CD4-positive, alpha-beta T cell (primary cell): Measurements from ENCODE around the gene CFDP1. TPM values are rescaled to one million over a fixed set of nuclear protein-coding genes. Genes with fewer than 3 reads are reported as not detected.

Experiments used
- ATAC-seq: fragments of 200-7000 bp; cut with Tn5 transposase; one replicate; pipeline ENCODE4 v1.10.0; 2022; ENCODE audit warnings: mild to moderate bottlenecking; ENCODE audit not compliant: poor library complexity
- CTCF ChIA-PET: fragments of 350-600 bp; sonication (Branson Sonifier 250); formaldehyde crosslinking; loops from one replicate; lab custom pipeline; 2021; ENCODE audit warnings: antibody characterized with exemption, inconsistent platforms; lab: Charles Lee
- POLR2A ChIA-PET: fragments of 350-600 bp; sonication (Branson Sonifier 250); formaldehyde crosslinking; loops from one replicate; lab custom pipeline; 2021; ENCODE audit warnings: antibody characterized with exemption, inconsistent platforms; lab: Charles Lee
- DNase-seq, 14 experiments: peaks; one replicate each; pipeline ENCODE4 v3.0.0-alpha.2; 2013 to 2020; ENCODE audit warnings: mixed read lengths in 2 of 14
- H3K27ac ChIP-seq, 2 donors: one replicate each; pipeline versions ENCODE4 v1.5.1 to v1.7.0; 2013; ENCODE audit warnings: low read length in 2 of 2, low read depth in 1 of 2, mild to moderate bottlenecking in 1 of 2
- H3K27me3 ChIP-seq, 2 experiments: 1 replicate in 1 of 2; 2 replicates in 1 of 2; pipeline versions ENCODE4 v1.6.1 to v1.7.0; 2013; ENCODE audit warnings: low read length in 2 of 2, control low read depth in 1 of 2, mild to moderate bottlenecking in 1 of 2, moderate library complexity in 1 of 2; ENCODE audit not compliant: insufficient read depth in 2 of 2, control insufficient read depth in 1 of 2
- H3K36me3 ChIP-seq: one replicate; pipeline ENCODE4 v1.6.1; 2013; ENCODE audit warnings: low read length, control low read depth; ENCODE audit not compliant: insufficient read depth
- H3K4me1 ChIP-seq: one replicate; pipeline ENCODE4 v1.6.1; 2013; ENCODE audit warnings: low read length, control low read depth; ENCODE audit not compliant: insufficient read depth
- H3K4me3 ChIP-seq: one replicate; pipeline ENCODE4 v1.5.1; 2013; ENCODE audit warnings: mild to moderate bottlenecking, low read length, moderate library complexity
- H3K9me3 ChIP-seq, 2 experiments: 1 replicate in 1 of 2; 2 replicates in 1 of 2; pipeline versions ENCODE4 v1.6.1 to v1.7.0; 2013; ENCODE audit warnings: low read length in 2 of 2, mild to moderate bottlenecking in 2 of 2, control low read depth in 1 of 2, moderate library complexity in 1 of 2; ENCODE audit not compliant: control insufficient read depth in 1 of 2, insufficient read depth in 1 of 2
- H3K27ac Mint-ChIP-seq: one replicate; pipeline ENCODE4 v1.8.0; 2020; ENCODE audit warnings: mixed read lengths
- H3K27me3 Mint-ChIP-seq: one replicate; pipeline ENCODE4 v1.8.0; 2021; ENCODE audit warnings: mixed read lengths
- H3K36me3 Mint-ChIP-seq: one replicate; pipeline ENCODE4 v1.8.0; 2021; ENCODE audit warnings: low read depth, mixed read lengths
- H3K4me1 Mint-ChIP-seq: one replicate; pipeline ENCODE4 v1.8.0; 2021; ENCODE audit warnings: low read depth, mixed read lengths
- H3K4me3 Mint-ChIP-seq: one replicate; pipeline ENCODE4 v1.8.0; 2020; ENCODE audit warnings: mild to moderate bottlenecking, mixed read lengths
- H3K9me3 Mint-ChIP-seq: one replicate; pipeline ENCODE4 v1.8.0; 2020; ENCODE audit warnings: mixed read lengths
- CTCF ChIP-seq: fragments of 200-600 bp; IDR thresholded peaks from one replicate; pipeline ENCODE4 v1.8.0; 2022; ENCODE audit warnings: antibody characterized with exemption, mild to moderate bottlenecking
- intact Hi-C, 2 experiments: fragments of 100-400 bp; cut with DNase I in 1 of 2; cut with micrococcal nuclease in 1 of 2; formaldehyde crosslinking; loops; one replicate each; pipeline versions ENCODE4 v1.15.1 to v1.9.0; 2023 to 2025; cut with DNase I, micrococcal nuclease
- total RNA-seq, 174 experiments: library from RNA in 2 of 174; stranded (reverse) in 2 of 174; gene quantifications; one replicate each; pipeline ENCODE4 v1.2.3 and lab custom pipeline; 2021 to 2026

Gene CFDP1
- total RNA-seq, 2 experiments from 2014 or later: 23.0 to 25.5 TPM

GRCh38 chr16:75374388-75374787 lies 58.9 kb downstream of the CFDP1 start:
- H3K9me3 ChIP-seq: no peaks in the 10 kb centered on the region
- Mint-ChIP-seq H3K27me3 (no peaks in the 10 kb centered on the region), H3K9me3 (no peaks in the 10 kb centered on the region), H3K4me3 (no peak overlapping the region), H3K4me1 (peaks cover 22% of the 10 kb centered on the region), H3K36me3 (peaks cover 44% of the 10 kb centered on the region), H3K27ac (no peak overlapping the region)
- peaks cover 4% of the 10 kb centered on the region for H3K36me3 ChIP-seq
- H3K4me3 ChIP-seq: no peak overlapping the region
- no peak for TF ChIP-seq CTCF
- no peak overlapping the region for H3K27ac ChIP-seq
- no peak for ATAC-seq
- H3K27me3 ChIP-seq: no peaks in the 10 kb centered on the region
- intact Hi-C loops: no loop called here
- POLR2A ChIA-PET: no interaction called here
- no peaks in the 10 kb centered on the region for H3K4me1 ChIP-seq
- no peak for DNase-seq
- CTCF ChIA-PET: no interaction called here

- TF ChIP-seq CTCF: no peak
- peaks cover 37% of the 10 kb centered on the region for H3K36me3 Mint-ChIP-seq
- H3K4me3 ChIP-seq: no peak overlapping the region
Measured at GRCh38 chr16:75372236-75372856, 61.0 kb downstream of the CFDP1 start.

GRCh38 chr16:75371171-75371570 lies 62.1 kb downstream of the CFDP1 start:
- no peak for TF ChIP-seq CTCF
- DNase-seq: no peak
- intact Hi-C loops: no loop called here
- Histone ChIP-seq H3K4me3 (no peak overlapping the region), H3K27me3 (no peaks in the 10 kb centered on the region), H3K36me3 (no peaks in the 10 kb centered on the region), H3K27ac (no peak overlapping the region), H3K9me3 (no peaks in the 10 kb centered on the region), H3K4me1 (no peaks in the 10 kb centered on the region)
- no peaks in the 10 kb centered on the region for H3K9me3 Mint-ChIP-seq
- no peak overlapping the region for H3K4me3 Mint-ChIP-seq
- no peaks in the 10 kb centered on the region for H3K4me1 Mint-ChIP-seq
- H3K27ac Mint-ChIP-seq: no peak overlapping the region
- H3K27me3 Mint-ChIP-seq: no peaks in the 10 kb centered on the region
- ATAC-seq: no peak
- ChIA-PET POLR2A (no interaction called here), CTCF (interaction anchor here (0.6 to 1.3 kb wide), 3 partner anchors 42 to 137 kb away, joined by 3 read pairs; no protein-coding TSS in a partner anchor)
- peaks cover 33% of the 10 kb centered on the region for H3K36me3 Mint-ChIP-seq

More at GRCh38 chr16:75372236-75372856, 61.0 kb downstream of the CFDP1 start:
- POLR2A ChIA-PET: no interaction called here
- CTCF ChIA-PET: interaction anchor here (1.3 kb wide), 1 partner anchor 49 kb away, joined by 3 read pairs; no protein-coding TSS in a partner anchor
- intact Hi-C loops: no loop called here
- no peak overlapping the region for H3K4me3 Mint-ChIP-seq
- Histone ChIP-seq H3K27me3 (no peaks in the 10 kb centered on the region), H3K36me3 (peaks cover 4% of the 10 kb centered on the region), H3K9me3 (no peaks in the 10 kb centered on the region), H3K27ac (no peak overlapping the region), H3K4me1 (no peaks in the 10 kb centered on the region)
- peaks cover 2% of the 10 kb centered on the region for H3K4me1 Mint-ChIP-seq
- DNase-seq (no peak), ATAC-seq (no peak)
- H3K27ac Mint-ChIP-seq: no peak overlapping the region
- H3K9me3 Mint-ChIP-seq: no peaks in the 10 kb centered on the region
- no peaks in the 10 kb centered on the region for H3K27me3 Mint-ChIP-seq
